Stimulated activated CD8-positive, alpha-beta memory T cell treated with anti-CD3 and anti-CD28 coated beads, Interleukin-4, amount 100 ng/mL, for 4 hours (primary cell): ENCODE measurements around the gene CADM2.

Experiments
- DNase-seq, 2 donors: peaks; one replicate each; pipeline ENCODE4 v3.0.0-alpha.2; 2020; ENCODE audit warnings: low read depth in 2 of 2, low spot score in 1 of 2

Gene CADM2

GRCh38 chr3:86104154-86104553 is 1145.4 kb downstream of the CADM2 start:
- no peak for DNase-seq

GRCh38 chr3:86109434-86109833 is 1150.6 kb downstream of the CADM2 start:
- no peak for DNase-seq
